ENCODE data around the gene ACOXL. TPM values are rescaled to one million over a fixed set of nuclear protein-coding genes. Genes with fewer than 3 reads are reported as not detected.
"Not testable (repeated sequence)": the region's sequence is repeated elsewhere in the genome, so short reads cannot be mapped to it uniquely, and the experiment has no call there.

The ACOXL gene
- total and polyA plus RNA-seq, 4 donors = 4.4 to 32.8 (median 12.2) TPM

- 68 to 78% methylated on average over 20 of the region's 20 CpGs for WGBS, 2 donors
- TF ChIP-seq CTCF (IDR thresholded peaks at IDR 0.05; ENCODE audit: control extremely low read depth, extremely low read depth) = no peak
- Histone ChIP-seq H3K9ac (ENCODE audit: insufficient read depth in 1 of 2, low read length in 2 of 2) (no peak overlapping the region), H3K36me3 (ENCODE audit: control insufficient read depth in 4 of 4, insufficient read depth in 4 of 4, low read length in 4 of 4) (no peaks in the 10 kb centered on the region), H3K27me3 (ENCODE audit: control insufficient read depth in 3 of 3, insufficient read depth in 3 of 3, low read length in 2 of 3) (no peaks in the 10 kb centered on the region), H3K9me3 (ENCODE audit: control insufficient read depth in 4 of 4, insufficient read depth in 3 of 4, low read length in 3 of 4) (peaks cover 0 to 2% (median 0%) of the 10 kb centered on the region in 4 donors), H3K27ac (ENCODE audit: low read depth in 1 of 2, low read length in 1 of 2) (no peak overlapping the region), H3K4me3 (no peak overlapping the region), H3K4me1 (ENCODE audit: control insufficient read depth in 5 of 5, insufficient read depth in 5 of 5, low read length in 5 of 5) (no peaks in the 10 kb centered on the region)
- no peak for DNase-seq
- no peak for ATAC-seq (ENCODE audit: insufficient read depth, low FRiP score)
These were observed 310.7 kb downstream of the ACOXL start for GRCh38 chr2:111042772-111043771.

- Histone ChIP-seq H3K27me3 (ENCODE audit: control insufficient read depth in 3 of 3, insufficient read depth in 3 of 3, low read length in 2 of 3) (no peaks in the 10 kb centered on the region), H3K4me1 (ENCODE audit: control insufficient read depth in 5 of 5, insufficient read depth in 5 of 5, low read length in 5 of 5) (no peaks in the 10 kb centered on the region), H3K4me3 (no peak overlapping the region), H3K27ac (ENCODE audit: low read depth in 1 of 2, low read length in 1 of 2) (no peak overlapping the region), H3K9ac (ENCODE audit: insufficient read depth in 1 of 2, low read length in 2 of 2) (no peak overlapping the region), H3K36me3 (ENCODE audit: control insufficient read depth in 4 of 4, insufficient read depth in 4 of 4, low read length in 4 of 4) (no peaks in the 10 kb centered on the region), H3K9me3 (ENCODE audit: control insufficient read depth in 4 of 4, insufficient read depth in 3 of 4, low read length in 3 of 4) (peaks cover 0 to 2% (median 0%) of the 10 kb centered on the region in 4 donors)
- no peak for TF ChIP-seq CTCF (IDR thresholded peaks at IDR 0.05; ENCODE audit: control extremely low read depth, extremely low read depth)
- ATAC-seq (ENCODE audit: insufficient read depth, low FRiP score) (no peak), DNase-seq (no peak)
- WGBS, 2 donors = 71 to 84% methylated on average over 4 of the region's 4 CpGs
These were observed 311.7 kb downstream of the ACOXL start for GRCh38 chr2:111044066-111044465.

- WGBS, 2 donors = 85 to 93% methylated on average over 6 of the region's 6 CpGs
- not testable (repeated sequence) for H3K36me3 ChIP-seq (ENCODE audit: control insufficient read depth in 4 of 4, insufficient read depth in 4 of 4, low read length in 4 of 4); DNase-seq
These were observed 312.9 kb downstream of the ACOXL start for GRCh38 chr2:111045236-111045635.

GRCh38 chr2:111045771-111046444, 313.5 kb downstream of the ACOXL start:
- no peak for TF ChIP-seq CTCF (IDR thresholded peaks at IDR 0.05; ENCODE audit: control extremely low read depth, extremely low read depth)
- Histone ChIP-seq H3K36me3 (ENCODE audit: control insufficient read depth in 4 of 4, insufficient read depth in 4 of 4, low read length in 4 of 4) (no peaks in the 10 kb centered on the region), H3K4me1 (ENCODE audit: control insufficient read depth in 5 of 5, insufficient read depth in 5 of 5, low read length in 5 of 5) (peaks cover 0 to 9% (median 0%) of the 10 kb centered on the region in 5 donors), H3K9me3 (ENCODE audit: control insufficient read depth in 4 of 4, insufficient read depth in 3 of 4, low read length in 3 of 4) (peaks cover 0 to 2% (median 0%) of the 10 kb centered on the region in 4 donors), H3K27ac (ENCODE audit: low read depth in 1 of 2, low read length in 1 of 2) (no peak overlapping the region), H3K9ac (ENCODE audit: insufficient read depth in 1 of 2, low read length in 2 of 2) (no peak overlapping the region), H3K4me3 (no peak overlapping the region), H3K27me3 (ENCODE audit: control insufficient read depth in 3 of 3, insufficient read depth in 3 of 3, low read length in 2 of 3) (no peaks in the 10 kb centered on the region)
- ATAC-seq (ENCODE audit: insufficient read depth, low FRiP score) (no peak), DNase-seq (no peak)
- 84 to 85% methylated on average over 9 of the region's 9 CpGs for WGBS, 2 donors

More at GRCh38 chr2:111045236-111045635, 312.9 kb downstream of the ACOXL start:
- H3K27ac ChIP-seq (ENCODE audit: low read depth in 1 of 2, low read length in 1 of 2); ATAC-seq (ENCODE audit: insufficient read depth, low FRiP score); H3K4me1 ChIP-seq (ENCODE audit: control insufficient read depth in 5 of 5, insufficient read depth in 5 of 5, low read length in 5 of 5); H3K4me3 ChIP-seq; H3K9me3 ChIP-seq (ENCODE audit: control insufficient read depth in 4 of 4, insufficient read depth in 3 of 4, low read length in 3 of 4); H3K9ac ChIP-seq (ENCODE audit: insufficient read depth in 1 of 2, low read length in 2 of 2); H3K27me3 ChIP-seq (ENCODE audit: control insufficient read depth in 3 of 3, insufficient read depth in 3 of 3, low read length in 2 of 3): not testable (repeated sequence)

All from lung (tissue), 12 donors.